ENCODE data around the gene HSD3B2. TPM values are rescaled to one million over a fixed set of nuclear protein-coding genes. Genes with fewer than 3 reads are reported as not detected.

The HSD3B2 gene
- total and polyA plus RNA-seq, 2 of the 8 experiments (the other 6 are each of a cell fraction or from before 2014, with no cell fraction given): not detected

GRCh38 chr1:119435052-119435451 lies 20.1 kb downstream of the HSD3B2 start:
- FAIRE-seq (no peak), DNase-seq (ENCODE audit: low read depth in 1 of 2, low spot score in 2 of 2) (no peak)
- Histone ChIP-seq H3K27ac (ENCODE audit: low read depth, low read length) (no peak overlapping the region), H2AK5ac (ENCODE audit: low read depth, low read length) (no peak overlapping the region), H3K56ac (replicated peaks; ENCODE audit: insufficient read length, low read depth, low read length) (no peak overlapping the region), H2BK12ac (ENCODE audit: low read depth, low read length) (no peak overlapping the region), H3K79me2 (ENCODE audit: control insufficient read depth in 1 of 2, insufficient read depth in 2 of 2, low read length in 2 of 2) (no peaks in the 10 kb centered on the region), H3K79me1 (ENCODE audit: low read depth, low read length) (no peaks in the 10 kb centered on the region), H3K9me3 (ENCODE audit: insufficient read depth in 2 of 2, low read depth in 1 of 2, low read length in 1 of 2) (no peaks in the 10 kb centered on the region), H3K9ac (replicated peaks in 1 of 4; ENCODE audit: extremely low read depth in 1 of 4, low read depth in 3 of 4, low read length in 3 of 4) (no peak overlapping the region), H3K4ac (replicated peaks; ENCODE audit: insufficient read length, low read depth, low read length) (no peak overlapping the region), H2BK120ac (replicated peaks; ENCODE audit: low read depth, low read length) (no peak overlapping the region), H4K20me1 (replicated peaks in 1 of 2; ENCODE audit: control insufficient read depth in 1 of 2, insufficient read depth in 2 of 2, low read length in 2 of 2) (no peaks in the 10 kb centered on the region), H3K23ac (ENCODE audit: insufficient read length) (no peak overlapping the region), H2AFZ (ENCODE audit: low read length) (no peak overlapping the region), H3K18ac (ENCODE audit: extremely low read depth, low read length) (no peak overlapping the region), H2BK5ac (ENCODE audit: low read depth, low read length) (no peak overlapping the region), H2BK15ac (ENCODE audit: low read length) (no peak overlapping the region), H3K14ac (ENCODE audit: insufficient read length) (no peak overlapping the region), H3K27me3 (replicated peaks in 1 of 4; ENCODE audit: control insufficient read depth in 3 of 4, extremely low read depth in 1 of 4, insufficient read depth in 3 of 4, low read length in 3 of 4) (peaks cover 0 to under 1% (median 0%) of the 10 kb centered on the region in 4 experiments; a peak in 1 of 7 replicates), H4K8ac (ENCODE audit: extremely low read depth, insufficient read depth, low read length) (no peak overlapping the region), H4K91ac (replicated peaks; ENCODE audit: insufficient read length, low read length) (no peak overlapping the region), H2BK20ac (ENCODE audit: low read length) (no peak overlapping the region), H3K4me3 (ENCODE audit: extremely low read depth in 1 of 4, insufficient read depth in 2 of 4, low read depth in 3 of 4, low read length in 4 of 4) (no peak overlapping the region), H3K23me2 (ENCODE audit: low read depth, low read length) (no peaks in the 10 kb centered on the region), H3K36me3 (ENCODE audit: control insufficient read depth in 2 of 4, insufficient read depth in 4 of 4, low read length in 3 of 4) (no peaks in the 10 kb centered on the region), H4K5ac (ENCODE audit: insufficient read length, low read depth, low read length) (no peak overlapping the region), H3K4me2 (ENCODE audit: insufficient read depth in 1 of 2, low read depth in 2 of 2, low read length in 2 of 2) (no peak overlapping the region), H3K4me1 (replicated peaks in 1 of 4; ENCODE audit: control insufficient read depth in 3 of 4, insufficient read depth in 4 of 4, low read length in 3 of 4) (no peaks in the 10 kb centered on the region; a peak in 1 of 7 replicates)
- POLR2A ChIA-PET (ENCODE audit: partially characterized antibody): no interaction called here
- CTCF ChIA-PET (ENCODE audit: partially characterized antibody): no interaction called here
- 83% methylated on average over 3 of the region's 3 CpGs; no CpG with 5 or more reads in 1 of the 2 experiments for WGBS, 2 experiments (ENCODE audit: extremely low coverage in 1 of 2, insufficient coverage in 1 of 2, insufficient read length in 1 of 2, insufficient replicate concordance in 2 of 2, low coverage in 1 of 2, low lambda C conversion rate in 2 of 2, missing lambda C conversion rate in 1 of 2)

Data from H1 (cell line).